ENCODE measurements around the gene SCAMP3. TPM values are rescaled to one million over a fixed set of nuclear protein-coding genes. Genes with fewer than 3 reads are reported as not detected.

Gene SCAMP3
- total and polyA plus RNA-seq, 2 donors from 2014 or later = 66.7 to 89.1 TPM

DNA sequence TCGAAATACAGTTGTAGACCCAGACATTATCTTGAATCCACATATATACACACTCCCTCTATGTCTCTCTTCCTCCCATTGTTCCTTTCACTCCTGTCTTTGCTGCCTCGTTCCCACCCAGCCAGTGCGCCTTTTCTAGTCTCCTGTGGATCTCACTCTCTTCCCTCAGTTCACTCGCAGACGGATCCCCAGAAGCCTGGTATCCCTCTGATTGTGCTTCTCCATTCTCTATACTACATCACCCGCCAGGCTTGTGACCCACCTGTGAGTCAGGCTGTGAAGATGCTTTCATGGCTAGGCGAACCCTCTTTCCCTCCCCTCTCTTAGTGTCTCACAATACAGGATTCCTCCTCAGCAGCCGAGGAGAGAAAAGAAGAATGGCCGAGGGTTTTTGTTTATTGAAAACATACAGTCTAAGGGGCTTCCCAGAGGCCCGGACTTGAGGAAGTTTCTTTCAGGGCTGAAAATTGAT lies 16.6 kb upstream of the SCAMP3 start:
- Histone ChIP-seq H3K27ac (ENCODE audit: low read depth in 2 of 2, low read length in 2 of 2) (no peak overlapping the region), H3K9ac (ENCODE audit: low read length in 3 of 3) (no peak overlapping the region), H3K4me3 (ENCODE audit: low read length in 3 of 3) (peak overlapping the region in 2 of 3 donors; percentile 38 to 69), H3K9me3 (ENCODE audit: control insufficient read depth in 2 of 3, insufficient read depth in 1 of 3, low read length in 3 of 3) (no peaks in the 10 kb centered on the region), H3K27me3 (ENCODE audit: control insufficient read depth, insufficient read depth, low read length) (no peaks in the 10 kb centered on the region), H3K4me1 (ENCODE audit: control insufficient read depth in 2 of 3, insufficient read depth in 2 of 3, low read depth in 1 of 3, low read length in 3 of 3) (peaks cover 0 to 9% (median 0%) of the 10 kb centered on the region in 3 donors), H3K36me3 (ENCODE audit: control insufficient read depth in 2 of 3, insufficient read depth in 3 of 3, low read length in 3 of 3) (no peaks in the 10 kb centered on the region)
- no peak for FAIRE-seq
- intact Hi-C loops (cut with DNase I) = no loop called here
- no peak for DNase-seq
- TF ChIP-seq, protein P1, sequence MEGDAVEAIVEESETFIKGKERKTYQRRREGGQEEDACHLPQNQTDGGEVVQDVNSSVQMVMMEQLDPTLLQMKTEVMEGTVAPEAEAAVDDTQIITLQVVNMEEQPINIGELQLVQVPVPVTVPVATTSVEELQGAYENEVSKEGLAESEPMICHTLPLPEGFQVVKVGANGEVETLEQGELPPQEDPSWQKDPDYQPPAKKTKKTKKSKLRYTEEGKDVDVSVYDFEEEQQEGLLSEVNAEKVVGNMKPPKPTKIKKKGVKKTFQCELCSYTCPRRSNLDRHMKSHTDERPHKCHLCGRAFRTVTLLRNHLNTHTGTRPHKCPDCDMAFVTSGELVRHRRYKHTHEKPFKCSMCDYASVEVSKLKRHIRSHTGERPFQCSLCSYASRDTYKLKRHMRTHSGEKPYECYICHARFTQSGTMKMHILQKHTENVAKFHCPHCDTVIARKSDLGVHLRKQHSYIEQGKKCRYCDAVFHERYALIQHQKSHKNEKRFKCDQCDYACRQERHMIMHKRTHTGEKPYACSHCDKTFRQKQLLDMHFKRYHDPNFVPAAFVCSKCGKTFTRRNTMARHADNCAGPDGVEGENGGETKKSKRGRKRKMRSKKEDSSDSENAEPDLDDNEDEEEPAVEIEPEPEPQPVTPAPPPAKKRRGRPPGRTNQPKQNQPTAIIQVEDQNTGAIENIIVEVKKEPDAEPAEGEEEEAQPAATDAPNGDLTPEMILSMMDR (IDR thresholded peaks at IDR 0.05; ENCODE audit: borderline replicate concordance, extremely low read depth, insufficient read depth) = no peak

DNA sequence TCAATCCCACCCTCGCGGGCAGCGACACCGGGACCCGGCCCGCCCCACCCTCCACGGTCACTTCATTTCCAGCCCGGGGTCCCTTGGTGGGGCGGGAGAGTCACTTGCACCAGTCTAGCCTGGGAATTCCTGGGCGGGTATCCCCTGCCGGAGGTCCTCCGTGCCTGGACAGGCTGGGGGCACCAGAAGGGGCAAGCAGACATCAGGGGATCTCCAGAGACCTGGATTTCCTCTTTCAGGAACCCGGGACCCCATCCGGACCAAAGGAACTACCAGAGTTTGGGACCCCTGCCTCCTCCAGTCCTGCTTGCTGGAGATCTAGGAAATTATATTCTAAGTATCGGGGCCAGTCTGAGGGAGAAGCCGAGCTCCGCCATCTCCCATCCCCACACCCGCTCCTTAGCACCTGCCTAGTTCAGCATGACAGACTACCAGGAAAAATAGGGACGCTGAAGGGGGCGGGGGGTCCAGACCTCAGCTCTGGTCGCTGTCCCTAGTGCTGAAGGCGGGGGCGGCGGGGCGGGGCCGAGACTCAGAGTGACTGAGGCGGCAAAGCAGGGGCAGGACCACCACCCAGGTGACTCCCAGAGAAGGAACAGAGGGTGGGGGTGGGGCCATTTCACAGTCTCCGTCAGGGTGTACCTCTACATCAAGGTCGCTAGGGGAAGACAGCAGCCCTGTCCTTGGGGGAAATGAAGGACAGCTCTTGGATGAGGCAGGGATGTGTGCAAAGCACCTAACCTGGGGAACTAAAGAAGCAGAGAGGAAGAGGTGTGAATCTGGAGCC lies 15.9 kb upstream of the SCAMP3 start:
- Histone ChIP-seq H3K9me3 (ENCODE audit: control insufficient read depth in 2 of 3, insufficient read depth in 1 of 3, low read length in 3 of 3) (no peaks in the 10 kb centered on the region), H3K27ac (ENCODE audit: low read depth in 2 of 2, low read length in 2 of 2) (no peak overlapping the region), H3K36me3 (ENCODE audit: control insufficient read depth in 2 of 3, insufficient read depth in 3 of 3, low read length in 3 of 3) (no peaks in the 10 kb centered on the region), H3K9ac (ENCODE audit: low read length in 3 of 3) (peak overlapping the region in 1 of 3 donors; percentile 51), H3K27me3 (ENCODE audit: control insufficient read depth, insufficient read depth, low read length) (no peaks in the 10 kb centered on the region), H3K4me3 (ENCODE audit: low read length in 3 of 3) (peak overlapping the region; percentile 58 to 69 (median 64)), H3K4me1 (ENCODE audit: control insufficient read depth in 2 of 3, insufficient read depth in 2 of 3, low read depth in 1 of 3, low read length in 3 of 3) (peaks cover 0 to 9% (median 0%) of the 10 kb centered on the region in 3 donors)
- FAIRE-seq (no peak), DNase-seq (peak; percentile 88 to 93 (median 91))
- intact Hi-C loops (cut with DNase I) = no loop called here
- TF ChIP-seq, protein P1 (IDR thresholded peaks at IDR 0.05; ENCODE audit: borderline replicate concordance, extremely low read depth, insufficient read depth) = peak; percentile 1

DNA sequence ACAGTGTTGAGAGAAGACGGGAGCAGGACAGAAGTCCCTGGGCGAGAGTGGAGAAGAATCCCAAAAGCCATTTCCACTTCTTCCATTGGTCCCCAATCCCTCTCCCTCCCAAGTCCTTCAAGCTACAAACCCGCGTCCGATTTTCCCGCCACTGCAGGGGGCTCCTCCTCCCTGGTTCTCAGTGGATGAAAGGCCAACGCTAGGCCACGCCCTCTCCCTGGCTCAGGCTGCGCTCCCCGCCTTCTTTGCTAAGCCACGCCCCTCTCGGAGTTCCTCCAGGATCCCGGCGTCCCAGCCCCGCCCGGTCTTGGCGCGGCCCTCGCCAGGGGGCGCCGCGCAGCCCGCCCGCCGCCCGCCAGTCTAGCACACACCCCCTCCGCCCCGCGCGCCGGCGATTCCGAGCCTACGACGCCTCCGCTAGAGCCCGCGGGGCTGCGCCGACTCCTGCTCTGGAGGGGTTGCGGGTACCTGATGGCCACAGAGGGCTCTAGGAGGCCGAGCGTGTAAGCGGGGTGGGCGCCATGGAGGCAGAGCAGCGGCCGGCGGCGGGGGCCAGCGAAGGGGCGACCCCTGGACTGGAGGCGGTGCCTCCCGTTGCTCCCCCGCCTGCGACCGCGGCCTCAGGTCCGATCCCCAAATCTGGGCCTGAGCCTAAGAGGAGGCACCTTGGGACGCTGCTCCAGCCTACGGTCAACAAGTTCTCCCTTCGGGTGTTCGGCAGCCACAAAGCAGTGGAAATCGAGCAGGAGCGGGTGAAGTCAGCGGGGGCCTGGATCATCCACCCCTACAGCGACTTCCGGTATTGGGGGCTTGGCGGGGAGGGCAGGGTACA lies 15.1 kb upstream of the SCAMP3 start, which contains the start of gene HCN3:
TSS of gene HCN3 (plus strand) at position 394 of the 832 bp plus-strand sequence. CDS start at position 522, 128 bp downstream.
- no peaks in the 10 kb centered on the region for H3K9me3 ChIP-seq (ENCODE audit: control insufficient read depth in 2 of 3, insufficient read depth in 1 of 3, low read length in 3 of 3)
- peak within 1 kb of the TSS in 2 of 3 donors; percentile 39 to 51 for H3K9ac ChIP-seq (ENCODE audit: low read length in 3 of 3)
- no peaks in the 10 kb centered on the region for H3K27me3 ChIP-seq (ENCODE audit: control insufficient read depth, insufficient read depth, low read length)
- TF ChIP-seq, protein P1 (IDR thresholded peaks at IDR 0.05; ENCODE audit: borderline replicate concordance, extremely low read depth, insufficient read depth) = peak; percentile 63
- no peaks in the 10 kb centered on the region for H3K36me3 ChIP-seq (ENCODE audit: control insufficient read depth in 2 of 3, insufficient read depth in 3 of 3, low read length in 3 of 3)
- FAIRE-seq (no peak), DNase-seq (peak; percentile 99)
- H3K4me3 ChIP-seq (ENCODE audit: low read length in 3 of 3) = peak within 1 kb of the TSS; percentile 58 to 69 (median 64)
- intact Hi-C loops (cut with DNase I) = no loop called here
- H3K4me1 ChIP-seq (ENCODE audit: control insufficient read depth in 2 of 3, insufficient read depth in 2 of 3, low read depth in 1 of 3, low read length in 3 of 3) = peaks cover 0 to 14% (median 3%) of the 10 kb centered on the region in 3 donors
- H3K27ac ChIP-seq (ENCODE audit: low read depth in 2 of 2, low read length in 2 of 2) = no peak within 1 kb of the TSS
